Measurements from ENCODE around the gene CORO1C.

GRCh38 chr12:108642269-108642870 lies 88.9 kb downstream of the CORO1C start:
- TF ChIP-seq GATA2 (IDR thresholded peaks at IDR 0.05; ENCODE audit: low read depth, low read length) (no peak), GATA3 (IDR thresholded peaks at IDR 0.05; ENCODE audit: low read depth, low read length) (no peak)

Measured in SH-SY5Y (cell line).